ENCODE data around the gene SLC49A3. TPM values are rescaled to one million over a fixed set of nuclear protein-coding genes. Genes with fewer than 3 reads are reported as not detected.

SLC49A3 gene
- total and polyA plus RNA-seq, 2 of the 13 experiments (the other 11 are each of a cell fraction or from before 2014, with no cell fraction given): 0.07 to 0.17 TPM

GRCh38 chr4:688854-689681, at the start of gene SLC49A3 (continued):
- TF ChIP-seq ATF6 (CRISPR knock-in tag; conservative IDR thresholded peaks at IDR 0.05) (no peak), GABPB1 (CRISPR knock-in tag; IDR thresholded peaks at IDR 0.05) (no peak), IRF2 (CRISPR knock-in tag; IDR thresholded peaks at IDR 0.05) (no peak), ZNF24 (IDR thresholded peaks at IDR 0.05) (no peak), STAT5B (CRISPR knock-in tag; IDR thresholded peaks at IDR 0.05) (no peak)
- TF ChIP-seq, protein P1, sequence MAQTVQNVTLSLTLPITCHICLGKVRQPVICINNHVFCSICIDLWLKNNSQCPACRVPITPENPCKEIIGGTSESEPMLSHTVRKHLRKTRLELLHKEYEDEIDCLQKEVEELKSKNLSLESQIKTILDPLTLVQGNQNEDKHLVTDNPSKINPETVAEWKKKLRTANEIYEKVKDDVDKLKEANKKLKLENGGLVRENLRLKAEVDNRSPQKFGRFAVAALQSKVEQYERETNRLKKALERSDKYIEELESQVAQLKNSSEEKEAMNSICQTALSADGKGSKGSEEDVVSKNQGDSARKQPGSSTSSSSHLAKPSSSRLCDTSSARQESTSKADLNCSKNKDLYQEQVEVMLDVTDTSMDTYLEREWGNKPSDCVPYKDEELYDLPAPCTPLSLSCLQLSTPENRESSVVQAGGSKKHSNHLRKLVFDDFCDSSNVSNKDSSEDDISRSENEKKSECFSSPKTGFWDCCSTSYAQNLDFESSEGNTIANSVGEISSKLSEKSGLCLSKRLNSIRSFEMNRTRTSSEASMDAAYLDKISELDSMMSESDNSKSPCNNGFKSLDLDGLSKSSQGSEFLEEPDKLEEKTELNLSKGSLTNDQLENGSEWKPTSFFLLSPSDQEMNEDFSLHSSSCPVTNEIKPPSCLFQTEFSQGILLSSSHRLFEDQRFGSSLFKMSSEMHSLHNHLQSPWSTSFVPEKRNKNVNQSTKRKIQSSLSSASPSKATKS (CRISPR knock-in tag; IDR thresholded peaks at IDR 0.05): no peak
- TF ChIP-seq, protein P2, sequence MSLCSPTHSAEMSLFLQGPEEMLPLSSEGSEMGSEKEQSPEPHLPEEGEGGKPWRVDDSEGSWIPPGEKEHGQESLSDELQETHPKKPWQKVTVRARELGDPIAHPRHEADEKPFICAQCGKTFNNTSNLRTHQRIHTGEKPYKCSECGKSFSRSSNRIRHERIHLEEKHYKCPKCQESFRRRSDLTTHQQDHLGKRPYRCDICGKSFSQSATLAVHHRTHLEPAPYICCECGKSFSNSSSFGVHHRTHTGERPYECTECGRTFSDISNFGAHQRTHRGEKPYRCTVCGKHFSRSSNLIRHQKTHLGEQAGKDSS (CRISPR knock-in tag; IDR thresholded peaks at IDR 0.05; ENCODE audit: borderline replicate concordance, low read depth): no peak
